Pulmonary artery endothelial cell (primary cell): ENCODE data around the gene YIPF1. TPM values are rescaled to one million over a fixed set of nuclear protein-coding genes. Genes with fewer than 3 reads are reported as not detected.

Experiments
- total RNA-seq: library from RNA; depleted of rRNA; stranded (reverse); fragments of >200 nt; gene quantifications from 2 replicates; pipeline ENCODE4 v1.2.3, GENCODE V29; 2014

Gene YIPF1
- total RNA-seq, 1 donor from 2014 or later = 17.1 TPM

Other genes starting within 250 kb of the YIPF1 start
- gene GLIS1, start 150.6 kb downstream of the YIPF1 start, total RNA-seq = not detected in 2 replicates
- gene NDC1, start 51.5 kb downstream of the YIPF1 start, total RNA-seq = 29.7 and 52.5 TPM in 2 replicates
- not detected in 2 replicates for gene DIO1, start 4.4 kb upstream of the YIPF1 start, total RNA-seq
- 13.8 and 18.1 TPM in 2 replicates for gene IFT25, start 55.9 kb upstream of the YIPF1 start, total RNA-seq
- gene LRRC42, start 56.6 kb upstream of the YIPF1 start, total RNA-seq = 23.4 and 25.3 TPM in 2 replicates
- gene LDLRAD1, start 128.4 kb upstream of the YIPF1 start, total RNA-seq = not detected in 2 replicates
- gene TMEM59, start 163.4 kb upstream of the YIPF1 start, total RNA-seq = 246 and 255 TPM in 2 replicates
- gene TCEANC2, start 163.8 kb upstream of the YIPF1 start, total RNA-seq = 2.6 and 3.7 TPM in 2 replicates